ENCODE data around the gene CERT1. TPM values are rescaled to one million over a fixed set of nuclear protein-coding genes. Genes with fewer than 3 reads are reported as not detected.
"Not testable (repeated sequence)": the region's sequence is repeated elsewhere in the genome, so short reads cannot be mapped to it uniquely, and the experiment has no call there.

The CERT1 gene
- total and polyA plus RNA-seq, 2 donors (not counting 1 experiment from before 2014, with no cell fraction given), result 18.0 to 36.0 TPM

GRCh38 chr5:75333759-75334158 lies 177.7 kb downstream of the CERT1 start:
- not testable (repeated sequence) for H3K9ac ChIP-seq (ENCODE audit: insufficient read depth, low read length); DNase-seq (ENCODE audit: low read depth in 2 of 2); H3K27ac ChIP-seq (ENCODE audit: insufficient read depth, low read length); H4K20me1 ChIP-seq (ENCODE audit: control insufficient read depth, extremely low read depth, insufficient read depth, low read length); H3K9me3 ChIP-seq (ENCODE audit: control insufficient read depth, insufficient read depth, low read depth, low read length); H3K36me3 ChIP-seq (ENCODE audit: control insufficient read depth, insufficient read depth, low read length); H3K4me2 ChIP-seq (ENCODE audit: extremely low read depth, insufficient read depth, low read length); H3K27me3 ChIP-seq (ENCODE audit: control insufficient read depth, insufficient read depth, low read length); H2AFZ ChIP-seq (ENCODE audit: low read length); H3K4me3 ChIP-seq (replicated peaks in 1 of 4; ENCODE audit: control extremely low read depth in 1 of 4, insufficient read depth in 1 of 4, low read depth in 3 of 4, low read length in 4 of 4); H3K4me1 ChIP-seq (ENCODE audit: control insufficient read depth, extremely low read depth, insufficient read depth, low read length)
- peaks cover 16% of the 10 kb centered on the region for H3K79me2 ChIP-seq (ENCODE audit: control insufficient read depth, insufficient read depth, low read length)

GRCh38 chr5:75331095-75332090 lies 180.0 kb downstream of the CERT1 start:
- Histone ChIP-seq H3K79me2 (ENCODE audit: control insufficient read depth, insufficient read depth, low read length) (no peaks in the 10 kb centered on the region), H3K4me1 (ENCODE audit: control insufficient read depth, extremely low read depth, insufficient read depth, low read length) (no peaks in the 10 kb centered on the region), H3K9me3 (ENCODE audit: control insufficient read depth, insufficient read depth, low read depth, low read length) (no peaks in the 10 kb centered on the region), H3K36me3 (ENCODE audit: control insufficient read depth, insufficient read depth, low read length) (no peaks in the 10 kb centered on the region), H3K27me3 (ENCODE audit: control insufficient read depth, insufficient read depth, low read length) (no peaks in the 10 kb centered on the region), H3K27ac (ENCODE audit: insufficient read depth, low read length) (no peak overlapping the region), H2AFZ (ENCODE audit: low read length) (no peak overlapping the region), H3K4me2 (ENCODE audit: extremely low read depth, insufficient read depth, low read length) (no peak overlapping the region), H4K20me1 (ENCODE audit: control insufficient read depth, extremely low read depth, insufficient read depth, low read length) (no peaks in the 10 kb centered on the region), H3K4me3 (replicated peaks in 1 of 4; ENCODE audit: control extremely low read depth in 1 of 4, insufficient read depth in 1 of 4, low read depth in 3 of 4, low read length in 4 of 4) (no peak overlapping the region), H3K9ac (ENCODE audit: insufficient read depth, low read length) (no peak overlapping the region)
- no peak for TF ChIP-seq CTCF (conservative IDR thresholded peaks at IDR 0.05 in 1 of 2, IDR thresholded peaks at IDR 0.05 in 1 of 2; ENCODE audit: low read depth in 1 of 2, low read length in 2 of 2)
- no peak for TF ChIP-seq EZH2 (IDR thresholded peaks at IDR 0.05; ENCODE audit: low read length, missing control alignments)
- no peak for DNase-seq (ENCODE audit: low read depth in 2 of 2)

- no peak overlapping the region for H3K27ac ChIP-seq (ENCODE audit: insufficient read depth, low read length)
- no peaks in the 10 kb centered on the region for H3K27me3 ChIP-seq (ENCODE audit: control insufficient read depth, insufficient read depth, low read length)
- no peaks in the 10 kb centered on the region for H3K4me1 ChIP-seq (ENCODE audit: control insufficient read depth, extremely low read depth, insufficient read depth, low read length)
- no peak overlapping the region for H3K4me3 ChIP-seq (replicated peaks in 1 of 4; ENCODE audit: control extremely low read depth in 1 of 4, insufficient read depth in 1 of 4, low read depth in 3 of 4, low read length in 4 of 4)
- H3K36me3 ChIP-seq (ENCODE audit: control insufficient read depth, insufficient read depth, low read length), result no peaks in the 10 kb centered on the region
- no peak overlapping the region for H3K9ac ChIP-seq (ENCODE audit: insufficient read depth, low read length)
- no peaks in the 10 kb centered on the region for H3K9me3 ChIP-seq (ENCODE audit: control insufficient read depth, insufficient read depth, low read depth, low read length)
- H2AFZ ChIP-seq (ENCODE audit: low read length), result no peak overlapping the region
- no peak for DNase-seq (ENCODE audit: low read depth in 2 of 2)
- TF ChIP-seq EZH2 (IDR thresholded peaks at IDR 0.05; ENCODE audit: low read length, missing control alignments) (no peak), CTCF (conservative IDR thresholded peaks at IDR 0.05 in 1 of 2, IDR thresholded peaks at IDR 0.05 in 1 of 2; ENCODE audit: low read depth in 1 of 2, low read length in 2 of 2) (no peak)
- H3K4me2 ChIP-seq (ENCODE audit: extremely low read depth, insufficient read depth, low read length), result no peak overlapping the region
- no peaks in the 10 kb centered on the region for H3K79me2 ChIP-seq (ENCODE audit: control insufficient read depth, insufficient read depth, low read length)
- H4K20me1 ChIP-seq (ENCODE audit: control insufficient read depth, extremely low read depth, insufficient read depth, low read length), result no peaks in the 10 kb centered on the region
These were observed 181.0 kb downstream of the CERT1 start for GRCh38 chr5:75330404-75330803.

Other genes starting within 250 kb of the CERT1 start
- 100 and 225 TPM in 2 replicates for gene HMGCR, start 174.4 kb downstream of the CERT1 start, total RNA-seq
- 76.0 and 132 TPM in 2 replicates for gene HMGCR, start 174.4 kb downstream of the CERT1 start, polyA plus RNA-seq
- gene POLK, start 262 bp upstream of the CERT1 start, total RNA-seq, result 33.4 and 44.9 TPM in 2 replicates
- gene POLK, start 262 bp upstream of the CERT1 start, polyA plus RNA-seq, result 24.7 and 32.0 TPM in 2 replicates
- gene ANKDD1B, start 99.8 kb upstream of the CERT1 start, total RNA-seq, result 0.51 and 0.66 TPM in 2 replicates
- 0.03 and 0.07 TPM in 2 replicates for gene ANKDD1B, start 99.8 kb upstream of the CERT1 start, polyA plus RNA-seq
- 13.9 and 17.0 TPM in 2 replicates for gene POC5, start 205.8 kb upstream of the CERT1 start, total RNA-seq
- gene POC5, start 205.8 kb upstream of the CERT1 start, polyA plus RNA-seq, result 9.2 and 11.3 TPM in 2 replicates

Data from fibroblast of lung (primary cell).